ENCODE data around the gene PTPN11. TPM values are rescaled to one million over a fixed set of nuclear protein-coding genes. Genes with fewer than 3 reads are reported as not detected.

The PTPN11 gene
- total and polyA plus RNA-seq, 2 of the 13 experiments (the other 11 are each of a cell fraction or from before 2014, with no cell fraction given), result 30.0 to 63.5 TPM

GRCh38 chr12:112409064-112409905, 9.5 kb upstream of the PTPN11 start, which contains the start of gene RPL6 (continued):
- TF ChIP-seq ZNF318 (CRISPR knock-in tag; IDR thresholded peaks at IDR 0.05), result no peak
- 0 out of 2 replicates have a peak, but pooled peaks have one; percentile 40 for TF ChIP-seq ZNF563 (CRISPR knock-in tag; IDR thresholded peaks at IDR 0.05)
- 0 out of 2 replicates have a peak, but pooled peaks have one; percentile 57 for TF ChIP-seq ZFP82 (CRISPR knock-in tag; IDR thresholded peaks at IDR 0.05; ENCODE audit: borderline replicate concordance)
- peak; percentile 97; the same call in 1 of the 2 replicates for TF ChIP-seq ZNF598 (CRISPR knock-in tag; IDR thresholded peaks at IDR 0.05; ENCODE audit: borderline replicate concordance)
- TF ChIP-seq ZNF251 (CRISPR knock-in tag; IDR thresholded peaks at IDR 0.05), result 0 out of 2 replicates have a peak, but pooled peaks have one; percentile 65
- no peak for TF ChIP-seq ZNF207 (IDR thresholded peaks at IDR 0.05; ENCODE audit: borderline replicate concordance)
- no peak for TF ChIP-seq ARID5B (CRISPR knock-in tag; IDR thresholded peaks at IDR 0.05)
- no peak for TF ChIP-seq CENPBD1 (CRISPR knock-in tag; IDR thresholded peaks at IDR 0.05; ENCODE audit: borderline replicate concordance, low read depth)
- TF ChIP-seq POLR2A (IDR thresholded peaks at IDR 0.05; ENCODE audit: insufficient read depth in 1 of 2, low read depth in 2 of 2, low read length in 2 of 2), result peak; percentile 96 to 99
- no peak for TF ChIP-seq ZNF281 (CRISPR knock-in tag; IDR thresholded peaks at IDR 0.05; ENCODE audit: borderline replicate concordance)
- peak; percentile 79 for TF ChIP-seq MXD4 (CRISPR knock-in tag; IDR thresholded peaks at IDR 0.05)
- TF ChIP-seq ZNF747 (CRISPR knock-in tag; IDR thresholded peaks at IDR 0.05; ENCODE audit: borderline replicate concordance), result peak; percentile 82
